Lower leg skin (tissue), 3 donors: ENCODE measurements around the gene DYRK3.

Experiments
- POLR2A ChIP-seq, 2 donors: fragments of 450-650 bp; IDR thresholded peaks; one replicate each; pipeline ENCODE4 v1.6.1; 2016 to 2017; ENCODE audit warnings: antibody characterized with exemption in 2 of 2, mild to moderate bottlenecking in 1 of 2, moderate library complexity in 1 of 2
- TF ChIP-seq, protein P1 (sequence below), 3 donors: fragments of 450-650 bp; IDR thresholded peaks; one replicate each; pipeline ENCODE4 v1.5.1; 2016; ENCODE audit warnings: antibody characterized with exemption in 3 of 3, mild to moderate bottlenecking in 3 of 3, moderate library complexity in 2 of 3

DNA sequence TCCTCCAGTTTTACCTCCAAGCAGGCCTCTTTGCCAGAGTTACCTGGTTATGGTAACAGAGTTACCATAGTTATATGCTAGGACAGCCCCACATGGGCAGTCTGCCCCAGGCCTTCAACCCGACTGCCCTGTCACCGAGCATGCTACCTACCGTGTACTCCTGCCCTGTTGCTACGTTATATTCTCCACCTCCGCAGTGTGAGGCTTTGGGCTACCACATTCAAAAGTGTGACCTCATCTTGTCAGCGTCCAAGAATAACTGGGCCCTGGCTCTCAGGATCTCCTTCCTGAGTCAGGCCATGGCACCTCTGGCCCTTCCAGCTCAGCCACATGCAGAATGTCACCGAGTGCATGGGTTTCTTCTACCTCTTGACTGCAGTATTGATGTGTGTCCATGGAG is 58.3 kb downstream of the DYRK3 start:
- TF ChIP-seq POLR2A (IDR thresholded peaks at IDR 0.05): no peak
- TF ChIP-seq, protein P1, sequence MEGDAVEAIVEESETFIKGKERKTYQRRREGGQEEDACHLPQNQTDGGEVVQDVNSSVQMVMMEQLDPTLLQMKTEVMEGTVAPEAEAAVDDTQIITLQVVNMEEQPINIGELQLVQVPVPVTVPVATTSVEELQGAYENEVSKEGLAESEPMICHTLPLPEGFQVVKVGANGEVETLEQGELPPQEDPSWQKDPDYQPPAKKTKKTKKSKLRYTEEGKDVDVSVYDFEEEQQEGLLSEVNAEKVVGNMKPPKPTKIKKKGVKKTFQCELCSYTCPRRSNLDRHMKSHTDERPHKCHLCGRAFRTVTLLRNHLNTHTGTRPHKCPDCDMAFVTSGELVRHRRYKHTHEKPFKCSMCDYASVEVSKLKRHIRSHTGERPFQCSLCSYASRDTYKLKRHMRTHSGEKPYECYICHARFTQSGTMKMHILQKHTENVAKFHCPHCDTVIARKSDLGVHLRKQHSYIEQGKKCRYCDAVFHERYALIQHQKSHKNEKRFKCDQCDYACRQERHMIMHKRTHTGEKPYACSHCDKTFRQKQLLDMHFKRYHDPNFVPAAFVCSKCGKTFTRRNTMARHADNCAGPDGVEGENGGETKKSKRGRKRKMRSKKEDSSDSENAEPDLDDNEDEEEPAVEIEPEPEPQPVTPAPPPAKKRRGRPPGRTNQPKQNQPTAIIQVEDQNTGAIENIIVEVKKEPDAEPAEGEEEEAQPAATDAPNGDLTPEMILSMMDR (IDR thresholded peaks at IDR 0.05): no peak
